ENCODE measurements around the gene ATP1A2. TPM values are rescaled to one million over a fixed set of nuclear protein-coding genes. Genes with fewer than 3 reads are reported as not detected.

The ATP1A2 gene
- total and polyA plus RNA-seq, 2 experiments from 2014 or later = 4.9 to 17.7 TPM

DNA sequence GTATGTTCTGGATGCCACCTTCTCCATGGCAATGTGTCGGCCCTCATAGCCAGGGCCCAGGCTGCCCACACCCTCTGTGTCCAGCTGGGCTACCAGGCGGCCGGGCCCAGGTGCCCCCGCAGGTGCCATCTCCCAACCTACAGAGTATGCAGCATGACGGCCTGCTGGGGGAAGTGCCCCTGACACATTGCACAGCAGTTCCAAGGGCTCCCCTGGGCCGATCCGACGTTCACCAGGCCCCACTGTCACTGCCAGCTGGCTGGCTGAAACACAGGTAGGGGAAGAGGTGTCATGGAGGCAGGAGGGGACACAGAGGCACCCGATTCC lies 22.5 kb upstream of the ATP1A2 start (continued):
- TF ChIP-seq, protein P1, sequence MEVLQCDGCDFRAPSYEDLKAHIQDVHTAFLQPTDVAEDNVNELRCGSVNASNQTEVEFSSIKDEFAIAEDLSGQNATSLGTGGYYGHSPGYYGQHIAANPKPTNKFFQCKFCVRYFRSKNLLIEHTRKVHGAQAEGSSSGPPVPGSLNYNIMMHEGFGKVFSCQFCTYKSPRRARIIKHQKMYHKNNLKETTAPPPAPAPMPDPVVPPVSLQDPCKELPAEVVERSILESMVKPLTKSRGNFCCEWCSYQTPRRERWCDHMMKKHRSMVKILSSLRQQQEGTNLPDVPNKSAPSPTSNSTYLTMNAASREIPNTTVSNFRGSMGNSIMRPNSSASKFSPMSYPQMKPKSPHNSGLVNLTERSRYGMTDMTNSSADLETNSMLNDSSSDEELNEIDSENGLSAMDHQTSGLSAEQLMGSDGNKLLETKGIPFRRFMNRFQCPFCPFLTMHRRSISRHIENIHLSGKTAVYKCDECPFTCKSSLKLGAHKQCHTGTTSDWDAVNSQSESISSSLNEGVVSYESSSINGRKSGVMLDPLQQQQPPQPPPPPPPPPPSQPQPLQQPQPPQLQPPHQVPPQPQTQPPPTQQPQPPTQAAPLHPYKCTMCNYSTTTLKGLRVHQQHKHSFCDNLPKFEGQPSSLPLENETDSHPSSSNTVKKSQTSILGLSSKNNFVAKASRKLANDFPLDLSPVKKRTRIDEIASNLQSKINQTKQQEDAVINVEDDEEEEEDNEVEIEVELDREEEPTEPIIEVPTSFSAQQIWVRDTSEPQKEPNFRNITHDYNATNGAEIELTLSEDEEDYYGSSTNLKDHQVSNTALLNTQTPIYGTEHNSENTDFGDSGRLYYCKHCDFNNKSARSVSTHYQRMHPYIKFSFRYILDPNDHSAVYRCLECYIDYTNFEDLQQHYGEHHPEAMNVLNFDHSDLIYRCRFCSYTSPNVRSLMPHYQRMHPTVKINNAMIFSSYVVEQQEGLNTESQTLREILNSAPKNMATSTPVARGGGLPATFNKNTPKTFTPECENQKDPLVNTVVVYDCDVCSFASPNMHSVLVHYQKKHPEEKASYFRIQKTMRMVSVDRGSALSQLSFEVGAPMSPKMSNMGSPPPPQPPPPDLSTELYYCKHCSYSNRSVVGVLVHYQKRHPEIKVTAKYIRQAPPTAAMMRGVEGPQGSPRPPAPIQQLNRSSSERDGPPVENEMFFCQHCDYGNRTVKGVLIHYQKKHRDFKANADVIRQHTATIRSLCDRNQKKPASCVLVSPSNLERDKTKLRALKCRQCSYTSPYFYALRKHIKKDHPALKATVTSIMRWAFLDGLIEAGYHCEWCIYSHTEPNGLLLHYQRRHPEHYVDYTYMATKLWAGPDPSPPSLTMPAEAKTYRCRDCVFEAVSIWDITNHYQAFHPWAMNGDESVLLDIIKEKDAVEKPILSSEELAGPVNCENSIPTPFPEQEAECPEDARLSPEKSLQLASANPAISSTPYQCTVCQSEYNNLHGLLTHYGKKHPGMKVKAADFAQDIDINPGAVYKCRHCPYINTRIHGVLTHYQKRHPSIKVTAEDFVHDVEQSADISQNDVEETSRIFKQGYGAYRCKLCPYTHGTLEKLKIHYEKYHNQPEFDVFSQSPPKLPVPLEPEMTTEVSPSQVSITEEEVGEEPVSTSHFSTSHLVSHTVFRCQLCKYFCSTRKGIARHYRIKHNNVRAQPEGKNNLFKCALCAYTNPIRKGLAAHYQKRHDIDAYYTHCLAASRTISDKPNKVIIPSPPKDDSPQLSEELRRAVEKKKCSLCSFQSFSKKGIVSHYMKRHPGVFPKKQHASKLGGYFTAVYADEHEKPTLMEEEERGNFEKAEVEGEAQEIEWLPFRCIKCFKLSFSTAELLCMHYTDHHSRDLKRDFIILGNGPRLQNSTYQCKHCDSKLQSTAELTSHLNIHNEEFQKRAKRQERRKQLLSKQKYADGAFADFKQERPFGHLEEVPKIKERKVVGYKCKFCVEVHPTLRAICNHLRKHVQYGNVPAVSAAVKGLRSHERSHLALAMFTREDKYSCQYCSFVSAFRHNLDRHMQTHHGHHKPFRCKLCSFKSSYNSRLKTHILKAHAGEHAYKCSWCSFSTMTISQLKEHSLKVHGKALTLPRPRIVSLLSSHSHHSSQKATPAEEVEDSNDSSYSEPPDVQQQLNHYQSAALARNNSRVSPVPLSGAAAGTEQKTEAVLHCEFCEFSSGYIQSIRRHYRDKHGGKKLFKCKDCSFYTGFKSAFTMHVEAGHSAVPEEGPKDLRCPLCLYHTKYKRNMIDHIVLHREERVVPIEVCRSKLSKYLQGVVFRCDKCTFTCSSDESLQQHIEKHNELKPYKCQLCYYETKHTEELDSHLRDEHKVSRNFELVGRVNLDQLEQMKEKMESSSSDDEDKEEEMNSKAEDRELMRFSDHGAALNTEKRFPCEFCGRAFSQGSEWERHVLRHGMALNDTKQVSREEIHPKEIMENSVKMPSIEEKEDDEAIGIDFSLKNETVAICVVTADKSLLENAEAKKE (CRISPR knock-in tag; IDR thresholded peaks at IDR 0.05) = no peak
- TF ChIP-seq POLR2AphosphoS5 (IDR thresholded peaks at IDR 0.05; ENCODE audit: low read depth) (no peak), EZH2 (IDR thresholded peaks at IDR 0.05; ENCODE audit: low read depth, unreplicated experiment) (no peak), EZH2phosphoT487 (IDR thresholded peaks at IDR 0.05; ENCODE audit: unreplicated experiment) (no peak)

DNA sequence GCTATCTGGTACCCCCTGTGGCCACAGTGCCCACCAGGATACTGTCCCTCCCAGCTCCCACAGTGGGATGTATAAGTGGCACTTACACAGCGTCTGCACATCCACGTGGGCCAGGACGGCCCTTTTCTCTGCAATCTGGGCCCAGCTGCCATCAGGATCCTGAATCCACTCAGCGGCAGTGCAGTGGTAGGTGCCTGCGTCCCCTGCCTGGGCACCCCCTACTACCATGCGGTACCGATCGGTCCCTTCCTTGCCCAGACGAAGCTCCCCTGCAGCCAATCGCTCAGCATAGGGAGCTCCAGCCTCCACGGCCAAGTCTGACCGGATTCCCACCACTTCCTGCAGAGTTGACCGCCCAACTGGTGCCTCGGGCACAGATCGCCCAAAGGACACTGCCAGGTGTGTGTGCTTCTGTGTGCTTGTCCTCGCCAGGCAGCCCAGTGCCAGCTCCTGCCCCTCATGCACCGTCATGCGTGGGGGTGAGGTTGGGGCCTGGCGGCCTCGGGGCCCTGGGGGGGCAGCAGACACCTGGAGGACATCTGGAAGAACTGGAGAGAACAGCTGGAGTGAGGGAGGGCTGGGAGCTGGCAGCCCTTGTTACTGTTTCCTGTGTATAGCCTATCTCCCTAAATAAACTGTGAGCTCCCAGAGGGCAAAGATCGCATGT lies 21.8 kb upstream of the ATP1A2 start:
- DNase-seq (ENCODE audit: low spot score) (no peak), ATAC-seq (no peak)
- Mint-ChIP-seq H3K36me3 (ENCODE audit: low read depth) (peaks cover 39% of the 10 kb centered on the region), H3K27ac (no peak overlapping the region), H3K27me3 (ENCODE audit: insufficient read depth, low read depth, poor library complexity) (peaks cover 7% of the 10 kb centered on the region), H3K4me1 (peaks cover 39% of the 10 kb centered on the region), H3K9me3 (no peaks in the 10 kb centered on the region; the same call in 2 of the 3 replicates), H3K4me3 (no peak overlapping the region)
- TF ChIP-seq, protein P2, sequence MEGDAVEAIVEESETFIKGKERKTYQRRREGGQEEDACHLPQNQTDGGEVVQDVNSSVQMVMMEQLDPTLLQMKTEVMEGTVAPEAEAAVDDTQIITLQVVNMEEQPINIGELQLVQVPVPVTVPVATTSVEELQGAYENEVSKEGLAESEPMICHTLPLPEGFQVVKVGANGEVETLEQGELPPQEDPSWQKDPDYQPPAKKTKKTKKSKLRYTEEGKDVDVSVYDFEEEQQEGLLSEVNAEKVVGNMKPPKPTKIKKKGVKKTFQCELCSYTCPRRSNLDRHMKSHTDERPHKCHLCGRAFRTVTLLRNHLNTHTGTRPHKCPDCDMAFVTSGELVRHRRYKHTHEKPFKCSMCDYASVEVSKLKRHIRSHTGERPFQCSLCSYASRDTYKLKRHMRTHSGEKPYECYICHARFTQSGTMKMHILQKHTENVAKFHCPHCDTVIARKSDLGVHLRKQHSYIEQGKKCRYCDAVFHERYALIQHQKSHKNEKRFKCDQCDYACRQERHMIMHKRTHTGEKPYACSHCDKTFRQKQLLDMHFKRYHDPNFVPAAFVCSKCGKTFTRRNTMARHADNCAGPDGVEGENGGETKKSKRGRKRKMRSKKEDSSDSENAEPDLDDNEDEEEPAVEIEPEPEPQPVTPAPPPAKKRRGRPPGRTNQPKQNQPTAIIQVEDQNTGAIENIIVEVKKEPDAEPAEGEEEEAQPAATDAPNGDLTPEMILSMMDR (conservative IDR thresholded peaks at IDR 0.05; ENCODE audit: low read depth in 2 of 2) = no peak
- TF ChIP-seq, protein P3, sequence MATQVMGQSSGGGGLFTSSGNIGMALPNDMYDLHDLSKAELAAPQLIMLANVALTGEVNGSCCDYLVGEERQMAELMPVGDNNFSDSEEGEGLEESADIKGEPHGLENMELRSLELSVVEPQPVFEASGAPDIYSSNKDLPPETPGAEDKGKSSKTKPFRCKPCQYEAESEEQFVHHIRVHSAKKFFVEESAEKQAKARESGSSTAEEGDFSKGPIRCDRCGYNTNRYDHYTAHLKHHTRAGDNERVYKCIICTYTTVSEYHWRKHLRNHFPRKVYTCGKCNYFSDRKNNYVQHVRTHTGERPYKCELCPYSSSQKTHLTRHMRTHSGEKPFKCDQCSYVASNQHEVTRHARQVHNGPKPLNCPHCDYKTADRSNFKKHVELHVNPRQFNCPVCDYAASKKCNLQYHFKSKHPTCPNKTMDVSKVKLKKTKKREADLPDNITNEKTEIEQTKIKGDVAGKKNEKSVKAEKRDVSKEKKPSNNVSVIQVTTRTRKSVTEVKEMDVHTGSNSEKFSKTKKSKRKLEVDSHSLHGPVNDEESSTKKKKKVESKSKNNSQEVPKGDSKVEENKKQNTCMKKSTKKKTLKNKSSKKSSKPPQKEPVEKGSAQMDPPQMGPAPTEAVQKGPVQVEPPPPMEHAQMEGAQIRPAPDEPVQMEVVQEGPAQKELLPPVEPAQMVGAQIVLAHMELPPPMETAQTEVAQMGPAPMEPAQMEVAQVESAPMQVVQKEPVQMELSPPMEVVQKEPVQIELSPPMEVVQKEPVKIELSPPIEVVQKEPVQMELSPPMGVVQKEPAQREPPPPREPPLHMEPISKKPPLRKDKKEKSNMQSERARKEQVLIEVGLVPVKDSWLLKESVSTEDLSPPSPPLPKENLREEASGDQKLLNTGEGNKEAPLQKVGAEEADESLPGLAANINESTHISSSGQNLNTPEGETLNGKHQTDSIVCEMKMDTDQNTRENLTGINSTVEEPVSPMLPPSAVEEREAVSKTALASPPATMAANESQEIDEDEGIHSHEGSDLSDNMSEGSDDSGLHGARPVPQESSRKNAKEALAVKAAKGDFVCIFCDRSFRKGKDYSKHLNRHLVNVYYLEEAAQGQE (IDR thresholded peaks at IDR 0.05; ENCODE audit: unreplicated experiment) = no peak
- TF ChIP-seq ZNF331 (CRISPR knock-in tag; IDR thresholded peaks at IDR 0.05; ENCODE audit: low read depth) (no peak), POLR2AphosphoS5 (IDR thresholded peaks at IDR 0.05; ENCODE audit: low read depth) (no peak), NANOG (IDR thresholded peaks at IDR 0.05; ENCODE audit: borderline replicate concordance) (no peak)
- Histone ChIP-seq H3K4me3 (no peak overlapping the region), H3K9me2 (ENCODE audit: insufficient read depth) (no peaks in the 10 kb centered on the region), H3K4me2 (no peak overlapping the region), H2AFZ (no peak overlapping the region), H3K4me1 (ENCODE audit: insufficient read depth) (peaks cover 31% of the 10 kb centered on the region), H3K27me3 (ENCODE audit: insufficient read depth) (no peaks in the 10 kb centered on the region), H3F3A (replicated peaks; ENCODE audit: low read depth) (no peaks in the 10 kb centered on the region; the same call in 1 of the 2 replicates), H4K20me1 (replicated peaks; ENCODE audit: insufficient read depth) (no peaks in the 10 kb centered on the region; the same call in 1 of the 2 replicates), H3K79me2 (replicated peaks; ENCODE audit: insufficient read depth) (peaks cover 37% of the 10 kb centered on the region), H3K36me3 (ENCODE audit: insufficient read depth) (peaks cover 7% of the 10 kb centered on the region), H3K27ac (ENCODE audit: low read depth) (no peak overlapping the region)
